Measurements from ENCODE around the gene PAOX.

PAOX gene

DNA sequence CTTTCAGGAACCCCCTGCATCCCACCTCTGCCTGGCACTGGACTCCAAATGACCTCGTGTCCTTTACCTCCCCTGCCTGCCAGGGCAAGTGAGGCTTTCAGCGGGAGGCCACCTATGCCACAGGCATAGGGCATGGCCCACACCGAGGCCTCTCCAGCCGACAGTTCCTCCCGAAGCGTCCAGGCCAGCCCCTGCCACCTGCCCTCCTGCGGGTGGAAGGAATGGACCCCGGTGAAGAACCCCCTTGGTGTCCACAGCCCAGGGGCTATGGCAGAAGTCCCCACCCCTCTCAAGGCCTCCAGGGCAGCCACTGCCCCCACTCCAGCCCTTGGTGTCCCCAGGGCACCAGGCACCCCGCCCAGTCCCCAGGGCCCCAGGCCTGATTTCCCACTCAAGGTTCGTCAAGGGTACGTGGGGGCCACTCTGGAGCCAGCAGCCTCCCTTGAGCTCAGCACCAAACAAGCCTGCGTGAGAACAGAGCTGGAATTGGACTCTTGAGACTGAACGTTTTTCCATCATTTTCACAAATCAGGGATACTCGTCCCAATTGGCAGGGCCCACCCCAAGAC lies 24.3 kb upstream of the PAOX start:
- TF ChIP-seq, protein P1, sequence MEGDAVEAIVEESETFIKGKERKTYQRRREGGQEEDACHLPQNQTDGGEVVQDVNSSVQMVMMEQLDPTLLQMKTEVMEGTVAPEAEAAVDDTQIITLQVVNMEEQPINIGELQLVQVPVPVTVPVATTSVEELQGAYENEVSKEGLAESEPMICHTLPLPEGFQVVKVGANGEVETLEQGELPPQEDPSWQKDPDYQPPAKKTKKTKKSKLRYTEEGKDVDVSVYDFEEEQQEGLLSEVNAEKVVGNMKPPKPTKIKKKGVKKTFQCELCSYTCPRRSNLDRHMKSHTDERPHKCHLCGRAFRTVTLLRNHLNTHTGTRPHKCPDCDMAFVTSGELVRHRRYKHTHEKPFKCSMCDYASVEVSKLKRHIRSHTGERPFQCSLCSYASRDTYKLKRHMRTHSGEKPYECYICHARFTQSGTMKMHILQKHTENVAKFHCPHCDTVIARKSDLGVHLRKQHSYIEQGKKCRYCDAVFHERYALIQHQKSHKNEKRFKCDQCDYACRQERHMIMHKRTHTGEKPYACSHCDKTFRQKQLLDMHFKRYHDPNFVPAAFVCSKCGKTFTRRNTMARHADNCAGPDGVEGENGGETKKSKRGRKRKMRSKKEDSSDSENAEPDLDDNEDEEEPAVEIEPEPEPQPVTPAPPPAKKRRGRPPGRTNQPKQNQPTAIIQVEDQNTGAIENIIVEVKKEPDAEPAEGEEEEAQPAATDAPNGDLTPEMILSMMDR (conservative IDR thresholded peaks at IDR 0.05; ENCODE audit: control insufficient read depth, insufficient read depth, low read depth, low read length), result no peak
- no peak overlapping the region for H3K4me3 ChIP-seq (ENCODE audit: control insufficient read depth, low read depth, low read length)
- no peak for DNase-seq (ENCODE audit: low read depth)

DNA sequence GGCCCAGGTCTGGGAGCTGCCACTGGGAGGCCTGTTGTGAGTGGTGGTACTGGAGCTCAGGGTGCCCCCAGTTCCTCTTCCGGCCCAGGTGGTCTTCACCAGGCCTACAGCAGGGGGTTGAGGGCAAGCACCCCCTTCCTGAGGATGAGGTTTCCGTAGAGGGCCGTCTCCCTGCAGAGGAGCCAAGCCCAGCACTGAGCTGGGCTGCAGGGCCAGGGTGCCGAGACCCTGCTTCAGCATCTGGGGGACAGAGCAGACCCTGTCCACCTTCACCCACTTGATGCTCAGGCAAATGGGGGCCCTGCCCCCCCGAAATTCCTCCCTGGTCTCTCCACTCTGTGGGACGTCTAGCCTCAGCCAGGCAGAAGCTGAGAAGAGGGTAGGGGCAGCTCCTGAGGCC lies 23.8 kb upstream of the PAOX start:
- no peak overlapping the region for H3K4me3 ChIP-seq (ENCODE audit: control insufficient read depth, low read depth, low read length)
- TF ChIP-seq, protein P1 (conservative IDR thresholded peaks at IDR 0.05; ENCODE audit: control insufficient read depth, insufficient read depth, low read depth, low read length), result no peak
- DNase-seq (ENCODE audit: low read depth), result no peak

DNA sequence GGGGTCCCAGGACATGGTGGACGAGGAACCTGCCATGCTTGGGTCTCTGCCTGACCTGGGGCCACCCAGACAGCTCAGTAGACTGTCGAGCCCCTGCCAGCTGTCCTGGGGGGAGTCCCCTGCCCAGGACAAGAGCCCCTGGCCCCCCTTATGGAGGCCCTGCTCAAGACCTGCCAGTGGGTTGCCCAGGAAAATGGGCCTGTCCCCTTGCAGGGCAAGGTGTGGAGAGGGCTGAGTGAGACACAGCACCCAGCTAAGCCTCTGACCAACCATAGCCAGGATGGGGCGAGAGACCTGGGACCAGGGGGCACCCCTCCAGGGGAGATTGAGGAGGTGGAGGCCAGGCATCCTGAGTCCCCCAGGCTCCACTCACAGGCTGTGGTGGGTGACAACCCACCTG lies 23.1 kb upstream of the PAOX start:
- DNase-seq (ENCODE audit: low read depth), result no peak
- H3K4me3 ChIP-seq (ENCODE audit: control insufficient read depth, low read depth, low read length), result no peak overlapping the region
- TF ChIP-seq, protein P1 (conservative IDR thresholded peaks at IDR 0.05; ENCODE audit: control insufficient read depth, insufficient read depth, low read depth, low read length), result no peak

DNA sequence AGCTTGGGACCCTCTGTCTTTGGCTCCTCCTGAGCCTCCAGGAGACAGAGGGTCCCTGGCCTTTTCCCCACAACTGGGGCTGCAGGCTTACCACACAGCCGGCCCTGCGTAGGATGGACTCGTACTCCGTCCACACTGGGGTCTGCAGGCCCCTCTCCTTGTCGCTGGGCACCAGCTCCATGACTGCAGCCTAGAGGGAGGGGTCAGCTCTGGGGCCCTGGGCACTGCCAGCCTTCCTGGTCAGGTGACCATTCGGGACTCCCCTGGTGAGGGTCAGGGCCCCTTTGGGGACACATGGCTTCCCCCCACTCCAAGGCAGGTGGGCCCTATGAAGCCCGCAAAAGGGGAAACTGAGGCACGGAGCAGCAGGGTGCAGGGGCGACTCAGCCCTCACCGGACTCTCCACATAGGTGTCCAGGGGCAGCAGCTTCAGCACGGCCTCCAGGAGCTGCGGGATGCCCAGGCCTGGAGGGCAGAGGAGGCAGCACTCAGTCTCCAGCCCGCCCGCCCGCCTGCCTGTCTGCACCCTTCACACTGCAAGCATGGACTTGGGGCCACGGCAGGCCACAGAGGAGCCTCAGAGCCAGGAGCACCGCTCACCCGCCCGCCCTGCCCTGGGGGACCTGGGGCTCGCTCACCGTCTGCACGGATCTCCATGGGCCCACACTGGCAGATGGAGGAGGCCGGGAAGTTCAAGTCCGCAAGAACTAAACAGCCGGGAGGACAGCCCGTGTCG lies 22.3 kb upstream of the PAOX start:
- no peak for DNase-seq (ENCODE audit: low read depth)
- TF ChIP-seq, protein P1 (conservative IDR thresholded peaks at IDR 0.05; ENCODE audit: control insufficient read depth, insufficient read depth, low read depth, low read length), result no peak
- H3K4me3 ChIP-seq (ENCODE audit: control insufficient read depth, low read depth, low read length), result peak overlapping the region; percentile 34

DNA sequence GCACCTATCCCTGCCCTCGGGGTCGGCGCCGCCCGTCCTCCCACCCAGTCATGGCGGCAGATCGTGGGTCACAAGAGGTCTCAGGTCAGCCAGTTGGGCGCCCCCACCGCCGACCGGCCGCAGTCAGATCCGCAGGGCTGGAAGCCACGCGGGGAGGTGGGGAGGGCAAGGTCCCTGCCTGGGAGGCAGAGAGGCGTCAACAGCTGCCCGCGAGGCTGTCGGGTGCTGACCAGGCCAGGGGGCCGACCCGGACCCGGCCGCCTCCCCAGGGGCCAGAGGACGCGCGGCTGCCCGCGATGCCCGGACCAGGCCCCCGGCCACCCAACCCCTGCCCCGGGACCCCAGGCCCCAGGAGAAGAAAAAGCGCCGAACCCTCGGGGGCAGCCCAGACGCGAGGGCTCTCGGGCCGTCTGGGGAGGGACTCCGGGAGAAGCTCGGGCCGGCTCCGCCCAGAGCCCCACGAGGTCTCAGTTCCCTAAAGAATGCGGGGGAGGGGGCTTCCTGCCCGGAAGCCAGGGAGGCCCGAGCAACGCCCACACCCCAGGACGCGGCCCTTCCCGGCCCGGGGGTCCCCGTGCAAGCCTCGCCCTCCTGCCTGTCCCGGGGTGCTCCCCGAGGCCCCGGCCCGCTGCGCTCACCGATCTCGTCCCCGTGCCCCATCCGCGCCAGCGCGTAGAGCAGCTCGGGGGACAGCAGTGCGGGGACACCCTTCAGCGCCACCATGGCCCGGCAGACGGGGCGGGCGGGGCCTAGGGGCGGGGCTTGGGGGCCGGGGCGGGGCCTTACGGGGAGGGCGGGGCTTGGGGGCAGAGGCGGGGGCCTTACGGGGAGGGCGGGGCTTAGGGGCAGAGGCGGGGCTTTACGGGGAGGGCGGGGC lies 21.5 kb upstream of the PAOX start, which contains the start of gene FUOM:
Gene FUOM (minus strand): TSS at position 735 of the 877 bp plus-strand sequence. CDS start 12 bp downstream, at position 723.
- peak; percentile 34 for DNase-seq (ENCODE audit: low read depth)
- peak within 1 kb of the TSS; percentile 34 for H3K4me3 ChIP-seq (ENCODE audit: control insufficient read depth, low read depth, low read length)
- TF ChIP-seq, protein P1 (conservative IDR thresholded peaks at IDR 0.05; ENCODE audit: control insufficient read depth, insufficient read depth, low read depth, low read length), result no peak

DNA sequence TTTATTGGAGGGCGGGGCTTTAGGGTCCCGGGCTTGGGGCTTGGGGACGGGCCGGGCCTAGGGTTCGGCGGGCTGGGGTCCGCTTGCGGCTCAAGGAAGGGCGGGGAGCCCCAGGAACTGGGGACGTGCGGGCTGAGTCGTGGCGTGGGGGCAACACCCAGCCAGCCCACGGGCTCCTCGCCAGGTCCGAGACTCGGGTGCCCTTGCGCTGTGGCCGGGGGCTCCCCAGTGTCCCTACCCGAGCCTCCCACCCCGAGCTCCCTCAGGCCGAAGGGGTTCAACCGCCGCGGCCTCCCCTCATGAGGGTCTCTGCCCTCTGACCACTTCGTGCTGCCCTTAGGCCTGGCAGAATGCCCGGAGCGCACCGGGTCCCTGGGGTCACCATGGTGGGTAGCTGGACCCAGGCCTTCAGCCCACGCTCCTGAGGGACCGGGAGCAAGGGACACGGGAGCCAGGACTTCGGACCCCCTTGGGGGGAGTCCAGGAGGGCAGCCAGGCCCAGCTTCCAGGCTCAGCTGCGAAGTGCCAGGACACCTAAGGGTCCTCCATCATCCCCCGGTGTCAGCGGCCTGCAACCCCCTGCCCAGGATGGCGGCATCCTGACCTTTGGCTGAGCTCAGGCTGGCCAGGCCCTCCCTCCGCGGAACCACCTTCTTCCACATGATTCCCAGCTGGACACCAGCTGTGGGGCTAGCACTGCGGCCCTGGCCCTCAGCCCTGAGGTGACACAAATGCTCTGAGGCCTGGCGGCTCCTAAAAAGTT lies 20.7 kb upstream of the PAOX start:
- no peak for DNase-seq (ENCODE audit: low read depth)
- TF ChIP-seq, protein P1 (conservative IDR thresholded peaks at IDR 0.05; ENCODE audit: control insufficient read depth, insufficient read depth, low read depth, low read length), result no peak
- no peak overlapping the region for H3K4me3 ChIP-seq (ENCODE audit: control insufficient read depth, low read depth, low read length)

Measured in fibroblast of mammary gland (primary cell).